H1 (cell line): ENCODE measurements around the gene NTPCR. TPM values are rescaled to one million over a fixed set of nuclear protein-coding genes. Genes with fewer than 3 reads are reported as not detected.

Experiments
- CTCF ChIA-PET: fragments of 300-600 bp; sonication (Branson Sonifier 250); formaldehyde crosslinking; loops from one replicate; lab custom pipeline; 2021; ENCODE audit not compliant: partially characterized antibody; lab: Charles Lee
- POLR2A ChIA-PET: fragments of 300-600 bp; sonication (Branson Sonifier 250); formaldehyde crosslinking; loops from one replicate; lab custom pipeline; 2021; ENCODE audit warnings: inconsistent platforms; ENCODE audit not compliant: partially characterized antibody; lab: Charles Lee
- DNase-seq, 2 experiments: peaks; one replicate each; pipeline versions ENCODE4 v3.0.0 to v3.0.0-alpha.2; 2010 to 2022; ENCODE audit warnings: low spot score in 2 of 2, low read depth in 1 of 2, mixed read lengths in 1 of 2
- FAIRE-seq: peaks from 2 replicates; lab custom pipeline; 2011; peaks lifted over from hg19 to GRCh38; lab: Jason Lieb, UNC
- H2AFZ ChIP-seq: 2 replicates; pipeline ENCODE4 v1.8.1; 2012; ENCODE audit warnings: low read length, inconsistent platforms
- H2AK5ac ChIP-seq: 2 replicates; pipeline ENCODE4 v1.6.1; 2013; ENCODE audit warnings: low read depth, low read length
- H2BK120ac ChIP-seq: replicated peaks from 2 replicates; pipeline ENCODE3; 2013; ENCODE audit warnings: low read depth, low read length, inconsistent platforms
- H2BK12ac ChIP-seq: 2 replicates; pipeline ENCODE4 v1.6.1; 2013; ENCODE audit warnings: low read depth, low read length
- H2BK15ac ChIP-seq: 2 replicates; pipeline ENCODE4 v1.6.1; 2013; ENCODE audit warnings: low read length
- H2BK20ac ChIP-seq: 2 replicates; pipeline ENCODE4 v1.6.1; 2013; ENCODE audit warnings: low read length
- H2BK5ac ChIP-seq: 2 replicates; pipeline ENCODE4 v1.6.1; 2013; ENCODE audit warnings: low read depth, low read length
- H3K14ac ChIP-seq: 2 replicates; pipeline ENCODE4 v1.6.1; 2013; ENCODE audit warnings: inconsistent platforms; ENCODE audit not compliant: insufficient read length
- H3K18ac ChIP-seq: 2 replicates; pipeline ENCODE4 v1.6.1; 2013; ENCODE audit warnings: low read length; ENCODE audit errors: extremely low read depth
- H3K23ac ChIP-seq: 2 replicates; pipeline ENCODE4 v1.6.1; 2013; ENCODE audit warnings: inconsistent platforms; ENCODE audit not compliant: insufficient read length
- H3K23me2 ChIP-seq: 2 replicates; pipeline ENCODE4 v1.6.1; 2013; ENCODE audit warnings: low read depth, low read length
- H3K27ac ChIP-seq: 2 replicates; pipeline ENCODE4 v1.6.1; 2011; ENCODE audit warnings: low read depth, low read length, inconsistent platforms
- H3K27me3 ChIP-seq, 4 experiments: replicated peaks in 1 of 4; 1 replicate in 1 of 4; 2 replicates in 3 of 4; pipeline versions ENCODE4 v1.6.1 to v1.8.1; 2011 to 2013; ENCODE audit warnings: low read length in 3 of 4, mild to moderate bottlenecking in 3 of 4, inconsistent platforms in 2 of 4, mixed read lengths in 2 of 4, moderate library complexity in 1 of 4; ENCODE audit not compliant: control insufficient read depth in 3 of 4, insufficient read depth in 3 of 4; ENCODE audit errors: extremely low read depth in 1 of 4
- H3K36me3 ChIP-seq, 4 experiments: 2 replicates each; pipeline versions ENCODE4 v1.6.1 to v1.8.1; 2011 to 2013; ENCODE audit warnings: mild to moderate bottlenecking in 4 of 4, low read length in 3 of 4, moderate library complexity in 2 of 4, control low read depth in 1 of 4, inconsistent platforms in 1 of 4; ENCODE audit not compliant: insufficient read depth in 4 of 4, control insufficient read depth in 2 of 4
- H3K4ac ChIP-seq: replicated peaks from 2 replicates; pipeline ENCODE3; 2013; ENCODE audit warnings: low read length, low read depth, mixed read lengths, inconsistent platforms; ENCODE audit not compliant: insufficient read length
- H3K4me1 ChIP-seq, 4 experiments: replicated peaks in 1 of 4; 1 replicate in 1 of 4; 2 replicates in 3 of 4; pipeline versions ENCODE4 v1.6.1 to v1.8.1; 2011 to 2013; ENCODE audit warnings: low read length in 3 of 4, inconsistent platforms in 2 of 4, mixed read lengths in 1 of 4; ENCODE audit not compliant: insufficient read depth in 4 of 4, control insufficient read depth in 3 of 4
- H3K4me2 ChIP-seq, 2 experiments: 2 replicates each; pipeline versions ENCODE4 v1.6.1 to v1.8.1; 2011 to 2013; ENCODE audit warnings: low read depth in 2 of 2, low read length in 2 of 2, control low read depth in 1 of 2, inconsistent platforms in 1 of 2, mild to moderate bottlenecking in 1 of 2; ENCODE audit not compliant: insufficient read depth in 1 of 2
- H3K4me3 ChIP-seq, 4 experiments: fragments of 200-600, 300-600 bp in 1 of 4; sonication (generic), shearing (Covaris generic), sonication (Bioruptor Twin) in 1 of 4; 2 replicates each; pipeline versions ENCODE4 v1.5.1 to v1.8.1; 2011 to 2016; ENCODE audit warnings: low read length in 4 of 4, low read depth in 3 of 4, control low read depth in 2 of 4, inconsistent platforms in 2 of 4, mild to moderate bottlenecking in 2 of 4, mixed read lengths in 1 of 4, moderate library complexity in 1 of 4; ENCODE audit not compliant: insufficient read depth in 2 of 4; ENCODE audit errors: extremely low read depth in 1 of 4
- H3K56ac ChIP-seq: replicated peaks from 2 replicates; pipeline ENCODE3; 2013; ENCODE audit warnings: low read depth, mild to moderate bottlenecking, mixed read lengths, low read length, inconsistent platforms; ENCODE audit not compliant: insufficient read length
- H3K79me1 ChIP-seq: 2 replicates; pipeline ENCODE4 v1.6.1; 2013; ENCODE audit warnings: low read depth, low read length, control low read depth
- H3K79me2 ChIP-seq, 2 experiments: 2 replicates each; pipeline versions ENCODE4 v1.6.1 to v1.8.1; 2012 to 2013; ENCODE audit warnings: low read length in 2 of 2, mild to moderate bottlenecking in 2 of 2, inconsistent platforms in 1 of 2; ENCODE audit not compliant: insufficient read depth in 2 of 2, control insufficient read depth in 1 of 2
- H3K9ac ChIP-seq, 4 experiments: replicated peaks in 1 of 4; 1 replicate in 1 of 4; 2 replicates in 3 of 4; pipeline versions ENCODE4 v1.6.1 to v1.8.1; 2011 to 2013; ENCODE audit warnings: low read depth in 3 of 4, low read length in 3 of 4, control low read depth in 2 of 4, mild to moderate bottlenecking in 2 of 4, moderate library complexity in 2 of 4, inconsistent platforms in 1 of 4; ENCODE audit errors: extremely low read depth in 1 of 4
- H3K9me3 ChIP-seq, 2 experiments: 2 replicates each; pipeline versions ENCODE4 v1.6.1 to v1.8.1; 2012 to 2013; ENCODE audit warnings: mild to moderate bottlenecking in 2 of 2, moderate library complexity in 2 of 2, control low read depth in 1 of 2, inconsistent platforms in 1 of 2, low read depth in 1 of 2, low read length in 1 of 2, mixed read lengths in 1 of 2; ENCODE audit not compliant: insufficient read depth in 2 of 2
- H4K20me1 ChIP-seq, 2 experiments: replicated peaks in 1 of 2; 2 replicates each; pipeline versions ENCODE3 to v1.8.1; 2011 to 2013; ENCODE audit warnings: inconsistent platforms in 2 of 2, low read length in 2 of 2, mild to moderate bottlenecking in 1 of 2; ENCODE audit not compliant: insufficient read depth in 2 of 2, control insufficient read depth in 1 of 2
- H4K5ac ChIP-seq: 2 replicates; pipeline ENCODE4 v1.6.1; 2013; ENCODE audit warnings: low read length, low read depth, mixed read lengths, inconsistent platforms; ENCODE audit not compliant: insufficient read length
- H4K8ac ChIP-seq: 2 replicates; pipeline ENCODE4 v1.8.0; 2013; ENCODE audit warnings: mild to moderate bottlenecking, moderate library complexity, low read length, inconsistent platforms; ENCODE audit not compliant: insufficient read depth; ENCODE audit errors: extremely low read depth
- H4K91ac ChIP-seq: replicated peaks from 2 replicates; pipeline ENCODE3; 2013; ENCODE audit warnings: low read length, mixed read lengths, inconsistent platforms; ENCODE audit not compliant: insufficient read length
- ASH2L ChIP-seq: fragments of 200-600, 300-600 bp; sonication (generic); IDR thresholded peaks from one replicate; pipeline ENCODE4 v1.7.1; 2017; ENCODE audit warnings: low read length
- BRCA1 ChIP-seq: IDR thresholded peaks from 2 replicates; pipeline ENCODE4 v1.6.1; 2012; ENCODE audit warnings: low read depth, low read length, improper control_type of control experiment
- EZH2 ChIP-seq: fragments of 200-600 bp; sonication (generic); IDR thresholded peaks from 2 replicates; pipeline ENCODE4 v1.7.1; 2012; ENCODE audit warnings: low read depth, mild to moderate bottlenecking, moderate library complexity, low read length, inconsistent platforms; ENCODE audit not compliant: severe bottlenecking
- POLR2A ChIP-seq, 2 experiments: IDR thresholded peaks; 1 replicate in 1 of 2; 2 replicates in 1 of 2; pipeline ENCODE4 v1.6.1; 2011; ENCODE audit warnings: low read depth in 2 of 2, low read length in 2 of 2, mild to moderate bottlenecking in 2 of 2; ENCODE audit errors: control extremely low read depth in 1 of 2
- SIRT6 ChIP-seq: IDR thresholded peaks from one replicate; pipeline ENCODE4 v1.7.1; 2012; ENCODE audit warnings: low read length, inconsistent platforms
- SRF ChIP-seq: IDR thresholded peaks from 2 replicates; pipeline ENCODE4 v1.6.1; 2011; ENCODE audit warnings: mild to moderate bottlenecking, low read depth, low read length, moderate library complexity
- WGBS, 2 experiments: shearing (Covaris generic) in 1 of 2; methylation state at CpG; one replicate each; pipeline versions ENCODE4 v1.1.6 to v1.1.7; 2013 to 2015; ENCODE audit warnings: low lambda C conversion rate in 2 of 2, mixed read lengths in 2 of 2, inconsistent platforms in 1 of 2, low coverage in 1 of 2, missing lambda C conversion rate in 1 of 2; ENCODE audit not compliant: insufficient replicate concordance in 2 of 2, insufficient coverage in 1 of 2, insufficient read length in 1 of 2; ENCODE audit errors: extremely low coverage in 1 of 2, missing lambda C conversion rate in 1 of 2; 5-methylcytosine and 5-hydroxymethylcytosine counted together
- polyA plus RNA-seq, 7 experiments: library from polyadenylated mRNA; depleted of rRNA in 3 of 7; stranded (reverse) in 5 of 7; unstranded in 2 of 7; fragments of >200 nt in 5 of 7; fragments of 200-250 nt in 2 of 7; gene quantifications; 1 replicate in 5 of 7; 2 replicates in 1 of 7; 4 replicates in 1 of 7; pipeline versions ENCODE4 v1.2.1 to v1.2.3, GENCODE V29; 2011 to 2013; ENCODE audit warnings: missing spikeins in 2 of 7, mixed read lengths in 2 of 7
- total RNA-seq: library from RNA; stranded (reverse); fragmentation: NEBNext Ultra II Directional; extraction: Animal tissue kit (Norgen Biotek cat#: 25700); gene quantifications from 2 replicates; pipeline ENCODE4 v1.2.1, GENCODE V29; 2021

Gene NTPCR
- total and polyA plus RNA-seq, 2 of the 8 experiments (the other 6 are each of a cell fraction or from before 2014, with no cell fraction given), result 22.6 to 73.1 TPM

DNA sequence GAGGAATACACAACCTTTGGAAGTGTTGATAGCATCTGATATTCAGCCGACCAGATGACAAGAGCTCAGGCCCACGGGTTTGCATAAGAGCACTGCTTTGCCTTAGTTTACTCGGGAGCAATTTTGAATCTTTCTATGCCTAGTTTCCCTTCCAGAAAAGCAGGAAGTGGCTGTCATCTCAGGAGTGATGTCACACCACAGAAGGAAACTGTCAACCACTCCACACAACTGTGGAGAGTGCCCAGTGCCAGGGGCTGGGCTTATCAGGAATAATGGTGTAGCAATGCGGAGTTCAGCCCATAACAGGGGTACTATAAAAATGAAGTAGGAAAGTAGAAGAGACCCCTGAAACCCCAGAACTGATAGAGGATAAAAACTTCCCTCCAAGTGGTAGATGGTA is 28.4 kb downstream of the NTPCR start:
- FAIRE-seq (no peak), DNase-seq (no peak)
- Histone ChIP-seq H3K14ac (no peak overlapping the region), H2BK12ac (no peak overlapping the region), H2BK15ac (no peak overlapping the region), H3K4me2 (no peak overlapping the region), H3K4me3 (no peak overlapping the region), H3K4me1 (no peaks in the 10 kb centered on the region), H4K8ac (no peak overlapping the region), H3K27me3 (no peaks in the 10 kb centered on the region), H2AFZ (no peak overlapping the region), H3K4ac (no peak overlapping the region), H3K23ac (no peak overlapping the region), H3K79me1 (no peaks in the 10 kb centered on the region; the same call in 1 of the 2 replicates), H3K23me2 (no peaks in the 10 kb centered on the region), H2BK5ac (no peak overlapping the region), H2BK20ac (no peak overlapping the region), H2AK5ac (no peak overlapping the region), H3K9ac (no peak overlapping the region), H3K79me2 (no peaks in the 10 kb centered on the region), H3K18ac (no peak overlapping the region), H2BK120ac (no peak overlapping the region), H3K56ac (no peak overlapping the region), H3K27ac (no peak overlapping the region), H4K91ac (no peak overlapping the region), H3K36me3 (peaks cover 3 to 26% (median 11%) of the 10 kb centered on the region in 4 experiments; a peak in 6 of 8 replicates), H4K5ac (no peak overlapping the region), H3K9me3 (no peaks in the 10 kb centered on the region), H4K20me1 (peaks cover 1 to 3% of the 10 kb centered on the region in 2 experiments)
- TF ChIP-seq ASH2L, result no peak
- TF ChIP-seq SRF, result no peak
- no peak for TF ChIP-seq POLR2A (IDR thresholded peaks at IDR 0.05; ENCODE audit: control extremely low read depth in 1 of 2, low read depth in 2 of 2, low read length in 2 of 2)
- TF ChIP-seq BRCA1, result no peak
- no peak for TF ChIP-seq SIRT6
- no peak for TF ChIP-seq EZH2
- POLR2A ChIA-PET, result no interaction called here
- CTCF ChIA-PET, result interaction anchor here (1.1 to 1.5 kb wide), 2 partner anchors 27 to 45 kb away, joined by 4 read pairs; no protein-coding TSS in a partner anchor
- 66% methylated on average over 4 of the region's 4 CpGs; no CpG with 5 or more reads in 1 of the 2 experiments for WGBS, 2 experiments
